ENCODE data around the gene CDH6. TPM values are rescaled to one million over a fixed set of nuclear protein-coding genes. Genes with fewer than 3 reads are reported as not detected.

The CDH6 gene
- total RNA-seq, 1 donor from 2014 or later = 178 TPM

- DNase-seq = no peak
- Mint-ChIP-seq H3K4me1 (ENCODE audit: low read depth, unreplicated experiment) (peaks cover 8% of the 10 kb centered on the region), H3K36me3 (ENCODE audit: unreplicated experiment) (no peaks in the 10 kb centered on the region), H3K27ac (ENCODE audit: unreplicated experiment) (no peak overlapping the region), H3K4me3 (ENCODE audit: unreplicated experiment) (no peak overlapping the region), H3K9me3 (ENCODE audit: unreplicated experiment) (peaks cover 3% of the 10 kb centered on the region), H3K27me3 (ENCODE audit: unreplicated experiment) (no peaks in the 10 kb centered on the region)
- TF ChIP-seq CTCF (IDR thresholded peaks at IDR 0.05; ENCODE audit: partially characterized antibody, unreplicated experiment) = no peak
Observed at GRCh38 chr5:31244921-31245320, 51.4 kb downstream of the CDH6 start.

DNA sequence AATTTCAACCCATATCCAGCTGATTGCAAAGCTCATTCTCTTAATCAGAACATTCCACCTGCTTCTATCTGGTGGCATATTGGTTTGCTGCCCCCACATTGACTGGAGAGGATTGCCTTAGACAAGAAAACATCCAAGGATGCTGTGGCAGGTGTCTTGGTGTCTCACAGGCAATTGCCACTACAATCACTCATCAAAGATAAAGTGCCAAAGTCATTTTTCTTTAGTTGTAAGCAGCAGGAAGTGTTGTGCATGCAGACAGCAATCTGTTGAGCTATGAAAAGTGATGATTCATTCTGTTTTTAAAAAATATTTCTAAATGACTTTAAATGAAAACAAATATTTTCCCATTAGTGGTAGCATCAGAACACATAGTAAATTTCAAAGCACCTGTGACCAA, 53.9 kb downstream of the CDH6 start:
- H3K4me3 Mint-ChIP-seq (ENCODE audit: unreplicated experiment) = no peak overlapping the region
- TF ChIP-seq CTCF (IDR thresholded peaks at IDR 0.05; ENCODE audit: partially characterized antibody, unreplicated experiment) = no peak
- H3K4me1 Mint-ChIP-seq (ENCODE audit: low read depth, unreplicated experiment) = peaks cover 7% of the 10 kb centered on the region
- DNase-seq = no peak
- no peaks in the 10 kb centered on the region for H3K27me3 Mint-ChIP-seq (ENCODE audit: unreplicated experiment)
- H3K36me3 Mint-ChIP-seq (ENCODE audit: unreplicated experiment) = peaks cover 6% of the 10 kb centered on the region
- peaks cover 5% of the 10 kb centered on the region for H3K9me3 Mint-ChIP-seq (ENCODE audit: unreplicated experiment)
- no peak overlapping the region for H3K27ac Mint-ChIP-seq (ENCODE audit: unreplicated experiment)

DNA sequence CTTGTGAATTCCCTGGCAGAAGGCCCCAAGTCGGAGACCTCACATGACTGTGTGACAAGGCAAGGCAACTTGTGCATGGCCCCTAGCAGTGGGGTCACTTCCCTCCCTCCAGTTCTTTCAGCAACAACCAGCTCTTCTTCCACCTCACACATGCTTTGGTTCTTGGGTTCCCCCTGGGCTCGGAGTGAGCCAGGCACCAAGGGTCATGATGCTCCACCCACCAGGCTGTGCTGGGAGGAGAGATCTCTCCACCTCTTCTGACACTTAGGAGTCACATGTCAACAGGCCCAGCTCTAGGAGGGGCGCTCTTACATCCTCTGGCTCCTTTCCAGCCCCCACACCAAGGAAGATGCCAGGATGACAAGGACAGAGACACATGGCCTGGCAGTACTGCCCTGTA, 56.7 kb downstream of the CDH6 start:
- H3K4me1 Mint-ChIP-seq (ENCODE audit: low read depth, unreplicated experiment) = no peaks in the 10 kb centered on the region
- no peak overlapping the region for H3K4me3 Mint-ChIP-seq (ENCODE audit: unreplicated experiment)
- peaks cover 8% of the 10 kb centered on the region for H3K9me3 Mint-ChIP-seq (ENCODE audit: unreplicated experiment)
- peaks cover 2% of the 10 kb centered on the region for H3K27me3 Mint-ChIP-seq (ENCODE audit: unreplicated experiment)
- DNase-seq = no peak
- TF ChIP-seq CTCF (IDR thresholded peaks at IDR 0.05; ENCODE audit: partially characterized antibody, unreplicated experiment) = no peak
- no peak overlapping the region for H3K27ac Mint-ChIP-seq (ENCODE audit: unreplicated experiment)
- peaks cover 12% of the 10 kb centered on the region for H3K36me3 Mint-ChIP-seq (ENCODE audit: unreplicated experiment)

GRCh38 chr5:31251032-31251431, 57.5 kb downstream of the CDH6 start:
- no peaks in the 10 kb centered on the region for H3K4me1 Mint-ChIP-seq (ENCODE audit: low read depth, unreplicated experiment)
- no peak overlapping the region for H3K4me3 Mint-ChIP-seq (ENCODE audit: unreplicated experiment)
- no peak for TF ChIP-seq CTCF (IDR thresholded peaks at IDR 0.05; ENCODE audit: partially characterized antibody, unreplicated experiment)
- H3K36me3 Mint-ChIP-seq (ENCODE audit: unreplicated experiment) = peaks cover 12% of the 10 kb centered on the region
- H3K27me3 Mint-ChIP-seq (ENCODE audit: unreplicated experiment) = peaks cover 2% of the 10 kb centered on the region
- no peak for DNase-seq
- no peak overlapping the region for H3K27ac Mint-ChIP-seq (ENCODE audit: unreplicated experiment)
- H3K9me3 Mint-ChIP-seq (ENCODE audit: unreplicated experiment) = peaks cover 5% of the 10 kb centered on the region

DNA sequence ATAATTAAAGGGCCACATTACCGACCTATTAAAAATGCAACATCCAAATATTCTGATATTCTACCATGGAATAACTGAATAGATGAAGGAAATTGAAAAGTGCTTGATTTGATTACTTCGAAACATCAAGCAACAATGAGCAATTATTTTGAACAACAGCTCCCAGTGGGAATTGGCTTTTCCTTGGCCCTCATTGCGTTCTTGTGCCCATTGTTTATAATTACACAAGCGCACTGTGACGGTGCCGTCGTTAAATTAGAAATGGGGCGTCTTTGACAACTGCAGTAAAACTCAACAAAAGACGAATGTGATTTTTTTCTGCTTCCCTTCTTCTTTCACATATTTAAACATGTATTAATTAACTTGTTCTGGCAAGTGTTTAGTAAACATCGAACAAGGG, 61.6 kb downstream of the CDH6 start:
- Mint-ChIP-seq H3K9me3 (ENCODE audit: unreplicated experiment) (peaks cover 5% of the 10 kb centered on the region), H3K4me3 (ENCODE audit: unreplicated experiment) (no peak overlapping the region)
- no peak for TF ChIP-seq CTCF (IDR thresholded peaks at IDR 0.05; ENCODE audit: partially characterized antibody, unreplicated experiment)

More for the DNA sequence above, 61.6 kb downstream of the CDH6 start:
- DNase-seq = no peak
- peaks cover 15% of the 10 kb centered on the region for H3K36me3 Mint-ChIP-seq (ENCODE audit: unreplicated experiment)
- peaks cover 2% of the 10 kb centered on the region for H3K27me3 Mint-ChIP-seq (ENCODE audit: unreplicated experiment)
- H3K27ac Mint-ChIP-seq (ENCODE audit: unreplicated experiment) = no peak overlapping the region
- H3K4me1 Mint-ChIP-seq (ENCODE audit: low read depth, unreplicated experiment) = peaks cover 4% of the 10 kb centered on the region
